GM15510 (cell line): ENCODE results near the gene TRPT1.

Experiments used
- POLR2A ChIP-seq: IDR thresholded peaks from 3 replicates; pipeline ENCODE4 v1.6.1; 2011; ENCODE audit warnings: borderline replicate concordance; ENCODE audit not compliant: insufficient read length; ENCODE audit errors: extremely low read depth

Gene TRPT1

GRCh38 chr11:64225608-64226506 is at the start of gene TRPT1, which contains the start of gene NUDT22:
Gene TRPT1 (minus strand): TSS chr11:64226186. CDS start chr11:64225860, 326 bp downstream.
Gene NUDT22 (plus strand): TSS chr11:64226274. CDS start chr11:64226653, 379 bp downstream.
- peak; percentile 78 for TF ChIP-seq POLR2A

GRCh38 chr11:64275031-64275800 is 49.2 kb upstream of the TRPT1 start:
- no peak for TF ChIP-seq POLR2A

- peak; percentile 53 for TF ChIP-seq POLR2A
These were observed 43.7 kb upstream of the TRPT1 start for GRCh38 chr11:64269540-64270220.

GRCh38 chr11:64268893-64269539 is 43.0 kb upstream of the TRPT1 start:
- TF ChIP-seq POLR2A: no peak

GRCh38 chr11:64268025-64268892 is 42.3 kb upstream of the TRPT1 start:
- TF ChIP-seq POLR2A: no peak

GRCh38 chr11:64267207-64267945 is 41.4 kb upstream of the TRPT1 start:
- no peak for TF ChIP-seq POLR2A

- TF ChIP-seq POLR2A: no peak
These were observed 40.4 kb upstream of the TRPT1 start for GRCh38 chr11:64266339-64266738.

GRCh38 chr11:64265176-64266160 is 39.5 kb upstream of the TRPT1 start:
- no peak for TF ChIP-seq POLR2A

GRCh38 chr11:64264371-64264852 is 38.4 kb upstream of the TRPT1 start:
- no peak for TF ChIP-seq POLR2A

- no peak for TF ChIP-seq POLR2A
These were observed 37.9 kb upstream of the TRPT1 start for GRCh38 chr11:64263947-64264317.
